Measurements from ENCODE around the gene PPP6R2. TPM values are rescaled to one million over a fixed set of nuclear protein-coding genes. Genes with fewer than 3 reads are reported as not detected.
A peak's percentile ranks its signal among the peaks of the same experiment; 100 is the strongest.

The PPP6R2 gene
- total RNA-seq, 1 donor from 2014 or later, result 32.6 TPM

DNA sequence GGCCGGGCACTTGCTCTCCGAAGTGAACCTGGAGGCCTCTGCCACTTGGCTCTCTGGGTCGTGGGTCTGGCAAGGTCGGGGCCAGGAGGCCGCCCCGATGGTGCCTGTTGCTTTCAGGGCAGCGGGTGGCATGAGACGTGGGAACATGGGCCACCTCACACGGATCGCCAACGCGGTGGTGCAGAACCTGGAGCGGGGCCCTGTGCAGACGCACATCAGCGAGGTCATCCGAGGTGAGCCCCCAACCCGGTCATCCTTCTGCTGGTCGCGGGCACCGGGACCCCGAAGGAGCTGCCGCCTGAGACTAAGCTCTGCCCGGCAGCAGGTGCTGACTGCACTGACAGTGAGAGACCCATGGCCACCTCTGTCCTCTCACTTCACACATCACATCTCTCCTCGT lies 91.7 kb downstream of the PPP6R2 start:
- H3K4me3 Mint-ChIP-seq, result no peak overlapping the region
- no peaks in the 10 kb centered on the region for H3K27me3 Mint-ChIP-seq (ENCODE audit: insufficient read depth, low read depth)
- H3K9me3 Mint-ChIP-seq, result no peaks in the 10 kb centered on the region
- Histone ChIP-seq H3K9ac (no peak overlapping the region), H3K27me3 (no peaks in the 10 kb centered on the region), H3K4me1 (no peaks in the 10 kb centered on the region), H3K79me2 (ENCODE audit: low read depth) (no peaks in the 10 kb centered on the region), H2AFZ (replicated peaks) (no peak overlapping the region), H3K9me3 (ENCODE audit: low read depth) (no peaks in the 10 kb centered on the region), H4K20me1 (ENCODE audit: low read depth) (peaks cover 3% of the 10 kb centered on the region), H3K36me3 (no peaks in the 10 kb centered on the region), H3K27ac (no peak overlapping the region), H3F3A (ENCODE audit: low read depth) (no peaks in the 10 kb centered on the region), H3K4me2 (no peak overlapping the region), H3K4me3 (no peak overlapping the region)
- H3K27ac Mint-ChIP-seq, result no peak overlapping the region
- TF ChIP-seq EZH2phosphoT487 (IDR thresholded peaks at IDR 0.05) (no peak), EZH2 (IDR thresholded peaks at IDR 0.05) (no peak)
- TF ChIP-seq, protein P1, sequence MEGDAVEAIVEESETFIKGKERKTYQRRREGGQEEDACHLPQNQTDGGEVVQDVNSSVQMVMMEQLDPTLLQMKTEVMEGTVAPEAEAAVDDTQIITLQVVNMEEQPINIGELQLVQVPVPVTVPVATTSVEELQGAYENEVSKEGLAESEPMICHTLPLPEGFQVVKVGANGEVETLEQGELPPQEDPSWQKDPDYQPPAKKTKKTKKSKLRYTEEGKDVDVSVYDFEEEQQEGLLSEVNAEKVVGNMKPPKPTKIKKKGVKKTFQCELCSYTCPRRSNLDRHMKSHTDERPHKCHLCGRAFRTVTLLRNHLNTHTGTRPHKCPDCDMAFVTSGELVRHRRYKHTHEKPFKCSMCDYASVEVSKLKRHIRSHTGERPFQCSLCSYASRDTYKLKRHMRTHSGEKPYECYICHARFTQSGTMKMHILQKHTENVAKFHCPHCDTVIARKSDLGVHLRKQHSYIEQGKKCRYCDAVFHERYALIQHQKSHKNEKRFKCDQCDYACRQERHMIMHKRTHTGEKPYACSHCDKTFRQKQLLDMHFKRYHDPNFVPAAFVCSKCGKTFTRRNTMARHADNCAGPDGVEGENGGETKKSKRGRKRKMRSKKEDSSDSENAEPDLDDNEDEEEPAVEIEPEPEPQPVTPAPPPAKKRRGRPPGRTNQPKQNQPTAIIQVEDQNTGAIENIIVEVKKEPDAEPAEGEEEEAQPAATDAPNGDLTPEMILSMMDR (IDR thresholded peaks at IDR 0.05), result no peak
- H3K4me1 Mint-ChIP-seq, result no peaks in the 10 kb centered on the region
- no peak for DNase-seq (ENCODE audit: low spot score)
- H3K36me3 Mint-ChIP-seq, result peaks cover 6% of the 10 kb centered on the region

DNA sequence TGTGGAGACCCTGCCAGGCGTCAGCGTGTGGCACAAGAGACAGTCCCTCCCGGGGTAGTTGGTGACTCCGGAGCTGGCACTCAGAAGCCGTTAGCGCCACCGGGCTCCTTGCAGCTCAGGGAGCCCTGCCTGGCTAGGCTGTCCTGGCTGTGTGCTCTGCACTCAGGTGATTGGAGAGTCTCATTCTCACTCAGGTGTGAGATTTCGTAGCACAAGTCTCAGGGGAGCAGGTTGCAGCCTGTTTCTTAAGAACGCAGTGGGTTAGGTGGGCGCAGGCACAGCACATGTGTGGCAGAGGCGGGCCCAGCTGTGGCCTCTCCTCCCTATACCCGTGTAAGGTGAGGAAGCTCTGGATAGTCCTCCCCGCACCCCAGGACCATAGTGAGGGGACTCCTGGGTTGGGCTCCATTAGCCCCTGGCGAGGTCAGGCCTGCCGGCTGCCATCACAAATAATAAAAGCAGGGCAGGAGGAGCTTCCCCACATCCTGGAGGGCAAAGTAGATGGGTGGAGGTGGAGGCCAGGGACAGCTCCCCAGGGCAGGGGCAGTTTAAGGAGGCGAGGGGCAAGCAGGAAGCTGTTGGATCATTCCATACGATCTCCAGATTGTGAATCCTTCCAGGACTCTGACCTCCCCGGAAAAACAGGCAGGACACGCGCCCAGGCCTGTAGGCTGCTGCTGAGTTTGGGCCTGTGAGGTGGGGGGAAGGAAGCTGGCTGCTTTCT lies 92.3 kb downstream of the PPP6R2 start:
- Histone ChIP-seq H3K4me3 (no peak overlapping the region), H3K27me3 (no peaks in the 10 kb centered on the region), H2AFZ (replicated peaks) (no peak overlapping the region), H3K9ac (no peak overlapping the region), H3K9me3 (ENCODE audit: low read depth) (no peaks in the 10 kb centered on the region), H3K79me2 (ENCODE audit: low read depth) (no peaks in the 10 kb centered on the region), H3K4me1 (no peaks in the 10 kb centered on the region), H3K27ac (no peak overlapping the region), H4K20me1 (ENCODE audit: low read depth) (peaks cover 3% of the 10 kb centered on the region), H3F3A (ENCODE audit: low read depth) (no peaks in the 10 kb centered on the region), H3K4me2 (no peak overlapping the region), H3K36me3 (no peaks in the 10 kb centered on the region)
- H3K4me3 Mint-ChIP-seq, result no peak overlapping the region
- no peaks in the 10 kb centered on the region for H3K27me3 Mint-ChIP-seq (ENCODE audit: insufficient read depth, low read depth)
- TF ChIP-seq, protein P1 (IDR thresholded peaks at IDR 0.05), result no peak
- TF ChIP-seq EZH2 (IDR thresholded peaks at IDR 0.05) (no peak), EZH2phosphoT487 (IDR thresholded peaks at IDR 0.05) (no peak)
- H3K27ac Mint-ChIP-seq, result peak overlapping the region; percentile 63
- DNase-seq (ENCODE audit: low spot score), result no peak
- H3K4me1 Mint-ChIP-seq, result no peaks in the 10 kb centered on the region
- no peaks in the 10 kb centered on the region for H3K9me3 Mint-ChIP-seq
- peaks cover 6% of the 10 kb centered on the region for H3K36me3 Mint-ChIP-seq

DNA sequence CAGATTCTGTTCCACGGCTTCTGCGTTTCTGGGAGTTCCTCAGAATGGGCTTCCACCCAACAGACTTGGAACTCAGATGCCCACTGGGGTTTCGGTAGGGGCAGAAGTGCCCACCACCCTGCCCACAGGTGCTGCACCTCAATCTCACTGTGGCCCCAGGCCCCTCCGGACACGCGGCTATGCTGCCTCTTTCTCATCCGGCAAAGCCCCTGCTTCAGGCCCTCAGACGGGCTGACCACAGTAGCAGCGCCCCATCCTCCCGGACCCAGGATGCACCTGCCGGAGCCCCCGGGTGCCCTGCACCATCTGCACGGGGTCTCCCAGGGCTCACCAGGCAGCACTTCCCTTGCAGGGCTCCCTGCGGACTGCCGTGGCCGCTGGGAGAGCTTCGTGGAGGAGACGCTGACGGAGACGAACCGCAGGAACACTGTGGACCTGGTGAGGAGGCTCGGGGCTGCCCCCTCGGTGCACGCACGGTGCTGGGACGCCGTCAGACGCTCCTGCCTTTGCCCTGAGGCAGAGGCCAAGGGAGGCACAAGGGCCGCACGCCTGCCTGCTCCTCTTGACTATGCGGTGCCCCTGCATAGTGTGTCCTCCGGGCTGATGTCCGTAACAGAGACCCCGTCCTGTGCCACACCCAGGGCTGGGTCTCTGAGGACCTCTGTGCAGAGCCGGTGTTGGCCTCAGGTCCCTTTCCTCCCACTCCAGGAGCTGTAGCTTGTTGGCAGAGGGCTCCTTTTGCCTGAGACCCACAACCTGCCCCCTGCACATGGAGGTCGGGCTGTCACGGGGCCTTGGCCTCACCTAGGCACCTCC lies 93.1 kb downstream of the PPP6R2 start:
- no peaks in the 10 kb centered on the region for H3K36me3 ChIP-seq
- DNase-seq (ENCODE audit: low spot score), result no peak

More for the DNA sequence above, 93.1 kb downstream of the PPP6R2 start:
- H3K27me3 Mint-ChIP-seq (ENCODE audit: insufficient read depth, low read depth), result no peaks in the 10 kb centered on the region
- no peaks in the 10 kb centered on the region for H3F3A ChIP-seq (ENCODE audit: low read depth)
- H3K4me3 Mint-ChIP-seq, result no peak overlapping the region
- no peaks in the 10 kb centered on the region for H3K27me3 ChIP-seq
- H3K4me2 ChIP-seq, result no peak overlapping the region
- no peak overlapping the region for H2AFZ ChIP-seq (replicated peaks)
- peaks cover 2% of the 10 kb centered on the region for H4K20me1 ChIP-seq (ENCODE audit: low read depth)
- H3K9me3 ChIP-seq (ENCODE audit: low read depth), result no peaks in the 10 kb centered on the region
- H3K36me3 Mint-ChIP-seq, result peaks cover 4% of the 10 kb centered on the region
- H3K27ac Mint-ChIP-seq, result no peak overlapping the region
- TF ChIP-seq EZH2 (IDR thresholded peaks at IDR 0.05) (no peak), EZH2phosphoT487 (IDR thresholded peaks at IDR 0.05) (no peak)
- TF ChIP-seq, protein P1 (IDR thresholded peaks at IDR 0.05), result no peak
- H3K27ac ChIP-seq, result no peak overlapping the region
- H3K4me1 Mint-ChIP-seq, result no peaks in the 10 kb centered on the region
- no peaks in the 10 kb centered on the region for H3K9me3 Mint-ChIP-seq
- H3K4me3 ChIP-seq, result no peak overlapping the region
- H3K9ac ChIP-seq, result no peak overlapping the region
- H3K4me1 ChIP-seq, result no peaks in the 10 kb centered on the region
- no peaks in the 10 kb centered on the region for H3K79me2 ChIP-seq (ENCODE audit: low read depth)
